ENCODE results near the gene ARHGAP15.

DNA sequence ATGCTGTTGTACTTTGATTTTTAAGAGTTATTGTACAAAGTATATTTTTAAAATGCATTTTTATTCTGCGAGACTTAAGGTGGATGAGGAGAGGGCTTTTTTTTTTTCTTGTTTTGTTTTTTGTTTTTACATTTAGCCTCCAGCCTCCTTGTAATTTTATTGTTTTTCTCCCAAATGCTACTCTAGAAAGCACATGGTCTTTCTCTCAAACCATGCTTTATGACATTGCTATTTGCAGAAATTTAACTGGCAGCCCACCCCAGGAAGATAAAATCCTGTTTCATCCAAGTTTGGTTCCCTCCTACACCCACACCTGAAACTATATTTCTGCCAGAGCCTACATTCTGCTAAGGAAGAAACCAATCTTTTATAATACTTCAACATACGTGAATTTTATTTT is 184.6 kb downstream of the ARHGAP15 start:
- TF ChIP-seq, protein P1, sequence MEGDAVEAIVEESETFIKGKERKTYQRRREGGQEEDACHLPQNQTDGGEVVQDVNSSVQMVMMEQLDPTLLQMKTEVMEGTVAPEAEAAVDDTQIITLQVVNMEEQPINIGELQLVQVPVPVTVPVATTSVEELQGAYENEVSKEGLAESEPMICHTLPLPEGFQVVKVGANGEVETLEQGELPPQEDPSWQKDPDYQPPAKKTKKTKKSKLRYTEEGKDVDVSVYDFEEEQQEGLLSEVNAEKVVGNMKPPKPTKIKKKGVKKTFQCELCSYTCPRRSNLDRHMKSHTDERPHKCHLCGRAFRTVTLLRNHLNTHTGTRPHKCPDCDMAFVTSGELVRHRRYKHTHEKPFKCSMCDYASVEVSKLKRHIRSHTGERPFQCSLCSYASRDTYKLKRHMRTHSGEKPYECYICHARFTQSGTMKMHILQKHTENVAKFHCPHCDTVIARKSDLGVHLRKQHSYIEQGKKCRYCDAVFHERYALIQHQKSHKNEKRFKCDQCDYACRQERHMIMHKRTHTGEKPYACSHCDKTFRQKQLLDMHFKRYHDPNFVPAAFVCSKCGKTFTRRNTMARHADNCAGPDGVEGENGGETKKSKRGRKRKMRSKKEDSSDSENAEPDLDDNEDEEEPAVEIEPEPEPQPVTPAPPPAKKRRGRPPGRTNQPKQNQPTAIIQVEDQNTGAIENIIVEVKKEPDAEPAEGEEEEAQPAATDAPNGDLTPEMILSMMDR (conservative IDR thresholded peaks at IDR 0.05; ENCODE audit: low read length) = no peak
- no peak for TF ChIP-seq EZH2phosphoT487 (IDR thresholded peaks at IDR 0.05; ENCODE audit: borderline replicate concordance, low read depth, low read length)

Measured in OCI-LY7 (cell line).